ENCODE data around the gene TXNDC17. TPM values are rescaled to one million over a fixed set of nuclear protein-coding genes. Genes with fewer than 3 reads are reported as not detected.

The TXNDC17 gene
- total RNA-seq, 4 donors from 2014 or later: 70.4 to 149 (median 95.9) TPM

DNA sequence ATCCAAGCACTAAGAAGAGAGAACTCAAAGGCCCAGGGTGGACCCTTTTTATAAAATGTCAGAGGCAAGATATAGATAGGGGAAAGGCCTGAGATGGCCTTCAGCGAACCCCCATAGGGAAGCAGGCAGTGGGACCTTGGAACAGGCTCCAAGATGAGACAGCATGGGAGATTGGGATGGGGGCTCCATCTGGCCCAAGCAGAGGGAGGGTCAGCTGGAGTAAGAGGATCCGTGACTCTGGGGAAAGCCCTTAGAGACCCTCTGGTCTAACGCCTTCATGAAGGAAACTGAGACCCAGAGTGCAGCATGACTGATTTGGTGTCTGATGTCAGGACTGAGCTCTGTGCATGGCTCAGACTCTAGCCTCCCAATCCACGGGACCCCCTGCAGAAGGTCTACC lies 41.5 kb downstream of the TXNDC17 start:
- no peaks in the 10 kb centered on the region for H3K4me1 ChIP-seq
- DNase-seq: no peak
- intact Hi-C loops (cut with DNase I): no loop called here
- H3K9me3 ChIP-seq: no peaks in the 10 kb centered on the region
- H3K27me3 ChIP-seq: no peaks in the 10 kb centered on the region
- 90 to 91% methylated on average over 3 to 4 of the region's 4 CpGs for WGBS, 2 donors
- no peak for TF ChIP-seq POLR2A (IDR thresholded peaks at IDR 0.05)
- TF ChIP-seq, protein P1, sequence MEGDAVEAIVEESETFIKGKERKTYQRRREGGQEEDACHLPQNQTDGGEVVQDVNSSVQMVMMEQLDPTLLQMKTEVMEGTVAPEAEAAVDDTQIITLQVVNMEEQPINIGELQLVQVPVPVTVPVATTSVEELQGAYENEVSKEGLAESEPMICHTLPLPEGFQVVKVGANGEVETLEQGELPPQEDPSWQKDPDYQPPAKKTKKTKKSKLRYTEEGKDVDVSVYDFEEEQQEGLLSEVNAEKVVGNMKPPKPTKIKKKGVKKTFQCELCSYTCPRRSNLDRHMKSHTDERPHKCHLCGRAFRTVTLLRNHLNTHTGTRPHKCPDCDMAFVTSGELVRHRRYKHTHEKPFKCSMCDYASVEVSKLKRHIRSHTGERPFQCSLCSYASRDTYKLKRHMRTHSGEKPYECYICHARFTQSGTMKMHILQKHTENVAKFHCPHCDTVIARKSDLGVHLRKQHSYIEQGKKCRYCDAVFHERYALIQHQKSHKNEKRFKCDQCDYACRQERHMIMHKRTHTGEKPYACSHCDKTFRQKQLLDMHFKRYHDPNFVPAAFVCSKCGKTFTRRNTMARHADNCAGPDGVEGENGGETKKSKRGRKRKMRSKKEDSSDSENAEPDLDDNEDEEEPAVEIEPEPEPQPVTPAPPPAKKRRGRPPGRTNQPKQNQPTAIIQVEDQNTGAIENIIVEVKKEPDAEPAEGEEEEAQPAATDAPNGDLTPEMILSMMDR (IDR thresholded peaks at IDR 0.05): no peak
- H3K36me3 ChIP-seq: no peaks in the 10 kb centered on the region
- H3K4me3 ChIP-seq (replicated peaks in 1 of 3): no peak overlapping the region
- H3K27ac ChIP-seq: no peak overlapping the region

DNA sequence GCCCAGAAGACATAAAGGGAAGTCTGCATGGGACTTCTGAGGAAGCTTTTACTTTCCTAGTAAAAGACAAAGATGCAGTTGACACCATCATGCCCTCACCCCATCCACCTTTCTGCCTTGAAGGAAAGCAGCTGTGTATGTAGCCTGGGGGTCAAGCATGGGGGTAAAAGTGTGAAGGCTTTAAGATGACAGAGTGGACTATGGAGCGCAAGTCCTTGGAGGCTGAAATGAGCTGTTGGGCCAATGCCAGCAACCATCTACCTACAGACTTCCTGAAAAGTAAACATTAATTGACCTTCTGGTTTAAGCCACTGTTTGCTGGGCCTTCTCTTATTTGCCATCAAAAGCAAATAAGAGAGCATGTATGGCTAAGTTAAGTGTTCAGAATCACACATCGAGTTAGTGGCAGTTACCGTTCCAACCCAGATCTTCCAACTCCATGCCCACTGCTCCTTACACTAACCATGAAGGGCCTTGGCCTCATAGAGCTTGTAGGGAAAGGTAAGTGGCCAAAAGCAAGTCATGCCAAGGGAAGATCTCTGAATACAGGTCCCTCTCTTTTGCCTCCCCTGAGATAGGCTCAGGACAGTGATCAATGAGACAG lies 42.3 kb downstream of the TXNDC17 start:
- H3K4me1 ChIP-seq: no peaks in the 10 kb centered on the region
- no peak overlapping the region for H3K4me3 ChIP-seq (replicated peaks in 1 of 3)
- no peak overlapping the region for H3K27ac ChIP-seq
- 88 to 95% methylated on average over 3 of the region's 3 CpGs for WGBS, 2 donors
- H3K36me3 ChIP-seq: no peaks in the 10 kb centered on the region
- TF ChIP-seq, protein P1 (IDR thresholded peaks at IDR 0.05): no peak
- no peak for TF ChIP-seq POLR2A (IDR thresholded peaks at IDR 0.05)
- no peak for DNase-seq
- no peaks in the 10 kb centered on the region for H3K9me3 ChIP-seq
- intact Hi-C loops (cut with DNase I): no loop called here
- no peaks in the 10 kb centered on the region for H3K27me3 ChIP-seq

DNA sequence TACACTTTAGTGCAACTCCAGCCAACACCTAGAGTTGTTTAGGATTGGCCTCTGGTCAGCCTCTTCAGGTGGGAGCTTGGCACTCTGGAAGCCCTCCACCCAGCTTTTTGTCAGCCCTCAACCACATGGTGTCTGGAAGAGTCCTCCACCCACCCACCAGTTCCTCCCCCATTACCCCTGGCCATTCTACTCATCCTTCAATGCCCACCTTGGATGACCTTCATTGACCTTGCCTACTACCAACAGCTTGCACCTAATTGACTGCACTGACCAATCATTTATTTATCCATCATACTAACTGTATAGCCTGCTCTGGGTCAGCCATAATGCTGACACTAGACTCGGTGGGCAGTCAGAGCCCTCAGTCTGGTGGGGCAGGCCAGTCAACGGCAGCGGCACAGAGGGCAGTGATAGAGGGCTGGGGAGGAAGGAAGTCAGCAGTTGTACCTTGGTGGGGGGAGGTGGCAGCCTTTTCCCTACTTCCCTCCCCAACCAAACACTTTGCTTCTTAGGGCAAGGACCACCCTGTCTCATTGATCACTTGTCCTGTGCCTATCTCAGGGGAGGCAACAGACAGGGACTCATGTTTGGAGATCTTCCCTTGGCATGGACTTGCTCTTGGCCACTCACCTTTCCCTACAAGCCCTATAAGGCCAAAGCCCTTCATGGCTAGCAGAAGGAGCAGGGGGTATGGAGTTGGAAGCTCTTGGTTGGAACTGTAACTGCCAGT lies 43.0 kb downstream of the TXNDC17 start:
- no peaks in the 10 kb centered on the region for H3K27me3 ChIP-seq
- H3K4me3 ChIP-seq (replicated peaks in 1 of 3): no peak overlapping the region
- no peak overlapping the region for H3K27ac ChIP-seq
- WGBS, 2 donors: 78 to 95% methylated on average over 3 of the region's 3 CpGs
- no peak for DNase-seq
- no peaks in the 10 kb centered on the region for H3K36me3 ChIP-seq
- H3K9me3 ChIP-seq: no peaks in the 10 kb centered on the region
- TF ChIP-seq POLR2A (IDR thresholded peaks at IDR 0.05): no peak
- TF ChIP-seq, protein P1 (IDR thresholded peaks at IDR 0.05): no peak
- intact Hi-C loops (cut with DNase I): no loop called here
- no peaks in the 10 kb centered on the region for H3K4me1 ChIP-seq

- no peak for DNase-seq
- TF ChIP-seq, protein P1 (IDR thresholded peaks at IDR 0.05): no peak
- no peak for TF ChIP-seq POLR2A (IDR thresholded peaks at IDR 0.05)
- H3K4me3 ChIP-seq (replicated peaks in 1 of 3): no peak overlapping the region
- intact Hi-C loops (cut with DNase I): no loop called here
- no peak overlapping the region for H3K27ac ChIP-seq
- H3K4me1 ChIP-seq: no peaks in the 10 kb centered on the region
- no peaks in the 10 kb centered on the region for H3K9me3 ChIP-seq
- 53 to 61% methylated on average over 5 to 7 of the region's 7 CpGs for WGBS, 2 donors
- H3K36me3 ChIP-seq: no peaks in the 10 kb centered on the region
- no peaks in the 10 kb centered on the region for H3K27me3 ChIP-seq
These were observed 43.6 kb downstream of the TXNDC17 start for GRCh38 chr17:6684460-6684783.

All from thyroid gland (tissue), 4 donors.